Measurements from ENCODE around the gene DLG2.
A peak's percentile ranks its signal among the peaks of the same experiment; 100 is the strongest.
"Not testable (repeated sequence)": the region's sequence is repeated elsewhere in the genome, so short reads cannot be mapped to it uniquely, and the experiment has no call there.

Gene DLG2

DNA sequence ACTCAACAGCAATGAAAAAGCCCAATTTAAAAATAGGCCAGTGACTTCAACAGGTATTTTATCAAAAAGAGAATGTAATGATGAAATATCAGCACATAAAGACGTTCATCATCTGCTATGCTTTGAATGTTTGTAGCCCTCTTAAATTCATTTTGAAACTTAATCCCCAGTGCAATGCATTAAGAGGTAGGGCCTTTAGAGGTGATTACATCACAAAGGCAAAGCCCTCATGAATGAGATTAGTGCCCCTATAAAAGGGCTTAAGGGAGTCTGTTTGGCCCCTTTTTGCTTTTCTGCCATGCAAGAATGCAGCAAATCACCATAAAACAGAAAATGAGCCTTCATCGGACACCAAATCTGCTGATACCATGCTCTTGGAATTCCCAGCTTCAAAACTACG lies 637.0 kb downstream of the DLG2 start:
- DNase-seq (ENCODE audit: low read depth) = no peak

DNA sequence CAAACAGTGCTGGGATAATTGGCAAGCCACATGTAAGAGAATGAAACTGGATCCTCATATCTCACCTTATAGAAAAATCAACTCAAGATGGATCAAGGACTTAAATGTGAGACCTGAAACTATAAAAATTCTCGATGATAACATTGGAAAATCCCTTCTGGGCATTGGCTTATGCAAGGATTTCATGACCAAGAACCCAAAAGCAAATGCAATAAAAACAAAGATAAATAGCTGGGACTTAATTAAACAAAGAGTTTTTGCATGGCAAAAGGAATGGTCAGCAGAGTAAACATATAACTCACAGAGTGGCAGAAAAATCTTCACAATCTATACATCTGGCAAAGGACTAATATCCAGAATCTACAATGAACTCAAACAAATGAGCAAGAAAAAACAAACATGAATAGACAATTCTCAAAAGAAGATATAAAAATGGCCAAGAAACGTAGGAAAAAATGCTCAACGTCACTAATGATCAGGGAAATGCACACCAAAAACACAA lies 639.4 kb downstream of the DLG2 start:
- not testable (repeated sequence) for DNase-seq (ENCODE audit: low read depth)

DNA sequence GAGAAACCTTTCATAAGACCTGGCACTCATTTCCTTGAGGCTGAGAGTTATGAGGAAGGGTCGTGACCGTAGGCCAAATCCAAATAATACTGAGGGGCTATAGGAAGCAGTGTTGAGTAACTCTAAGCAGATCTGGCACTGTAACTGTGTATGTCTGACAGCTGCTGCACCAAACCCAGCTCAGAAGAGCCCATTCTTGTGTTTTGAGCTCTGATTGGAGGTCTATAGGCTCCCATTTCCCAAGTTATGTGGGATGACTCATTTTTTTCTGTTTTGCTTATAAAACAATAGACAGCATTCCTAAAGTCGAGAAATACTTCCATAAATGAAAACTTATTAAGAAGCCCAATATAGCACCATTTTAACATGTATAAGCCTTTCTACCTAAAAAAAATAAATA lies 645.8 kb downstream of the DLG2 start:
- peak; percentile 5 for DNase-seq (ENCODE audit: low read depth)

DNA sequence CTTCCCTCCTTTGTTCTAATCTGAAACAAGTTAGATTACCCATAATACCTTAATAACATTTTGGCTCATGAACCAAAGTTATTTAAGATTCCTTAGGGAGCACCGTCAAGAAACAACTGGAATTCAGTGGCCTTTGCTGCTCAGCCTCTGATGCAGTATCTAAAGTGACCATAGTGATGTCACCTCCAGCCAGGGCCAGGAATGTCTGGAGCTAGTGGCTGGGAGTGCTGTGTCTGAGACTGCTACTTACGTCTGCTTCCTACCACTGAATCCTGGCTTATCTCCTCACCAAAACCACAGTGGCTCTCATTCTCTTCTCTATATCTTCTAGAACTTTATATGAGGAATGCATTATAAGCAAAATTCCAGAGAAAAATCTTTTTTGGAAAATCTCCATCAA lies 658.0 kb downstream of the DLG2 start:
- DNase-seq (ENCODE audit: low read depth) = no peak

DNA sequence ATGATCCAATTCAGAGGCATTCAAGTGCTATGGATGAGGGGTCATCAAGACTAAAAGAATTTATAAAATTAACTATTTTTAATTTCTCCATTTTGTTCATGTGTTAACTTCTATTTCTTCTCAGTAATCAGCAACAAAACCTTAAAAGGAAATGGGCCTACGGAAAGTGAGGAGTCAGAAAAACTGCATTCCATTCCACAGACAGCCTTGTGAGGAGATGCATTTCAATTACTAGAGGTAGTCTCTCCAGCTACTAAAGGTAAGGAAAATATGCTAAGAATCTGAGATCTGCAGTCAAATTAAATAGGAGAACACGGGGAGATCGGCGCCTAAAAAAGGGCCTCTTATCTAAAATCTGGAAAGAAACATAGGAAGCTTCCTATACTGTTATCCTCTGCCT lies 661.7 kb downstream of the DLG2 start:
- no peak for DNase-seq (ENCODE audit: low read depth)

DNA sequence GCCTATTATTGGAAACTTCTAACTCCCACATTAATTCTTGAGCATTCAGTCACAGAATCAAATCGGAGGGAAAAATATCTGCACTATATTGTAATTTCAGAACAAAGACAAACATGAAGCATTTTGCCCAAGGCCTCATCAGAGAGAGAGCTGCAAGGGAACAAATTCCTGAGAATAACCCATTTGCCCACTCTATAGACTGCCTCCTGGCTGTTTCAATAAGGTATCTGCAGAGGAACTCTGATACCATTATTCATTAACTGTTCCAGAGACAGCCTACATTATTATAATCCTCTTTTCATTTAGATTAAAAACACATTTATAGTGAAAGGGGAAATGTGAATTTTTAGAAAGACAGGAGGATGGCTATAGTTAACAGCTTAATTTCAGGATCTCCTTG lies 663.9 kb downstream of the DLG2 start:
- no peak for DNase-seq (ENCODE audit: low read depth)

DNA sequence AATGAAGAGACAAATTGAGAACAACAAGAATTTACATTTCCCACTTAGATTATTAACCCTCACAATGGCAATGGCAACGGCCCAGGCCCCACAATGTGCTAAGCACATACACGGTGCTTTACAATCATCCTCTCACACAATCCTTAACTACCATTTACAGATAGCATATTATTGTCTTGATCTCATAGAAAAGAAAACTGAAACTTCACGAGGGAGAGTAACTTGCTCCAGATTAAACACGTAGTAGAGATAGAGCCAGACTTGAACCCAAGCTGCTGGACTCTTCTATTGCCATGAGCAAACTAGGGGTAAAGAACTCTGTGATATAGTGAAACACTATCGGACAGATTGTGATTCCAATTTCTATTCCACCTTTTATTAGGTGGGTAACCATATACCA lies 665.1 kb downstream of the DLG2 start:
- DNase-seq (ENCODE audit: low read depth) = no peak

DNA sequence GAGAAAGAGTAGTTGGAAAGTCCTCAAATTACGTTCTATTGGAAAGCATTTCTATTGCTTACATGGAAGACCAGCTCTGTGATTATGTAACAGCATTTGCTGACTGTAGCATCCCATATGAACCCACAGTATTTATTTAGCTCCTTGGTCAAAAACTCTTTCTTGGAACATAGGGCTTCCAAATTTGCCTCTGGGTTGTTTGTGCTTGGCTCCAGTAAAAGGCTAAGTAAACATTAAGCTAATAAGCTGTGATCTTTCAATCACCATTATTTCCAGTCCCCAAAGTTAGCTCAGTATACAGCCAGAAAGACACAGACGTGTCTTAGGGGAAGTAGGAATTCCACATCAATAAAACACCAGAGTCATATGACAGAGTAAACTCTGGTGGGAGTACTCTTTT lies 668.8 kb downstream of the DLG2 start:
- no peak for DNase-seq (ENCODE audit: low read depth)

DNA sequence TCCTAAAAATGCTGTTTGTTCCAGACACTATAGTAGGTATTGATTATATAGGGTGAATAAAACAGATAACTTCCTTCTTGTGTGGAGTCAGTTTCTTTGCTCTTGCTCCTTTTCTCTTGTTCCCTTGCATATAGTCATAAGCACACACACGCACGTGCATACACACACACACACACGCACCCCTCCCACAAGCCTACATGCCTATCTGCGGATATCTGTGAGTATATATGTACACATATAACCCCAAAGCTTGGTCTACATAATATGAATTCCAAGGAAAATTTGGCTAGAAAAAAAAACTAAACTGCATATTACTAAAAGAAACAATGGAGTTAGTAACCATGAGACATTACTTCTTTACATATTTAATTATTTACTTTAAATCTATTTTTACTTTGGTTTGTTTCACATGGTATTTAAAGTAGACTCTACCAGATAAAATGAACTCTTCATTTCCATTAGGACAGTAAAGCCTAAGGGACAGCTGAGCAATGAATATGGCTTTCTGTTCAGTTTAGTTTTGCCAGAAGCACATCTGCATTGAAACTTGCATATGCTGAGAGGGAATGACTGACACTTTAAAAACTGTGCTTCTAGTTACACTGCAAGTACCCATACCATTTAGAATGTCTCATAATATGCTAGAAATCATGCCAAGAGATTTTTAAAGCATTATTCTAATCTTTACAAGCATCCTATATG lies 676.4 kb downstream of the DLG2 start:
- no peak for DNase-seq (ENCODE audit: low read depth)

DNA sequence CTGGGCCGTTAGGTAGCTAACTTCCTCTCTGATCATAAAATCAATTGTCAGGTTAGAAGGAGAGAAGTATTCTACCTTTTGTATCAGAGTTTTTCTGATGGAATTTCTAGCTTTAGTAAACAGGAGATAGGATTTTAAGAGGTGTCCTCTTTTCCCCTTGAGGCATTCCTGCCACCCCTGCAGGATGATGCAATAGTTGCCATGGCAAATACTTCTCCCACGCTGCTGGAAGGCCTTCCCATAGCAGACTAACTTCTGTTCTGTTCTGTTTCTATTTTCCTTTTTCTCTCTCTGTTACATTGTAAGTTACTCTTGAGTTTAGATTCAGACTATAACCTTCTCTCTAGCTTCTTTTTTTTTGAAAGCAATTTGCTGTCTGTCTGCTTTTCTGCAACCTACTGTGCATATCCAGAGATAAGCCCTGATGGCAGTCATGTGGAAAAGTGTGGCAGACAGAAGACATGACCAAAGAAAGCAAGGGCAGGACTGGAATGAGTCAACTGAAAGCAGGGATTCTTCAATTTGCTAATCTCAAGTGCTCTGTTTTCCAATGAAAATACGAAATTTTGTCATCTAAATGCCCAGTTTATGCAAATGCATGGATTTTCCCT lies 679.1 kb downstream of the DLG2 start:
- no peak for DNase-seq (ENCODE audit: low read depth)

DNA sequence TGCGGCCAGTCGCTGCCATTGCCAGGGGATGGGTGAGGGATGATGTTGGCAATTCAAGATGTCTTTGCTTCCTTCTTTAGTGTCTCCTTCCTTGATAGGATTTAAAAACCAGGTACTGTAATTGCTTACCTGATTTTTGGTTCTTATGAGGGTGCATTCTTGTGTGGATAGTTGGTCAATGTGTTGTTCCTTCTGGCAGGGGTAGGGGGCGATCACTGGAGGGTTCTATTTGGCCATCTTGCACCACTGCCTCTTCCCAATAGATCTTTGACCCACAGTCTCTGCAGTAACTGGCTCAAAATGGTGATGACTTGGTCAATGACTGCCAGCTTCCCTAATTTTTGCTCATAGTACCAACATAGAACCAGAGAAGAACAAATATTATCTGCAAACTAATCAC lies 680.1 kb downstream of the DLG2 start:
- no peak for DNase-seq (ENCODE audit: low read depth)

DNA sequence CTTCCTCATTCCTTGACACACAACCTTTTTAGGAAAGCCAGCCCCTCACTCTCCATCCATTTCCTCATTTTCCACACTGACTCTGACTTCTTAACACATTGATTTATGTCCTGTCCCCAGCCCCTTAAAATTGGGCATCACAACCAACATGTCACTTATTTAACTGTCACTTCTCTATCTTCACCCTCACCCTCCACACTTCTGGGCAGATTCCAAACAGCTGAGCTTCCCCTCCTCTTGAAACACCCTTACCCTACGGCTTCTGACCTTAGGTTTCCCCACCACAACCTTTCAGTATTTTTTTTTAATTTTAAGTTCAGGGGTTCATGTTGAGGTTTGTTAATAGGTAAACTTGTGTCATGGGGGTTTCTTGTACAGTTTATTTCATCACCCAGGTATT lies 696.3 kb downstream of the DLG2 start:
- DNase-seq (ENCODE audit: low read depth) = no peak

DNA sequence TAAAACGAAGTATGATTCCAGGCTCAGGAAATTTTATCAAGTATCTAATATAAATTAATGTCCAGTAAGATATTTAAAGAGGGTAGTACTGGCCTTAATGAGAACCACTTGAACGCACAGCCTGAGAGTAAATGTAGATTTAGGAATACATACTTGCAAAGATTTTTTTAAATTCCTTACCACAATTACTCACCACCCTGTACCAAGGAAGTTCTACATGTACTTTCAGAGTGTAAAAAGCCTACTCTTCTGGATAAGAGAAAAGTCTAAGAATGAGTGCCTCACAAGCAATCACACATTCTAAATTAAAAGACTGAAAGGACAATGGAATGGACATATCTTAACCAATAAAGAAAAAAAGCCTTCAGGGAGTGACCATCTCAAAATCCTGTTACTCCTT lies 697.4 kb downstream of the DLG2 start:
- DNase-seq (ENCODE audit: low read depth) = no peak

DNA sequence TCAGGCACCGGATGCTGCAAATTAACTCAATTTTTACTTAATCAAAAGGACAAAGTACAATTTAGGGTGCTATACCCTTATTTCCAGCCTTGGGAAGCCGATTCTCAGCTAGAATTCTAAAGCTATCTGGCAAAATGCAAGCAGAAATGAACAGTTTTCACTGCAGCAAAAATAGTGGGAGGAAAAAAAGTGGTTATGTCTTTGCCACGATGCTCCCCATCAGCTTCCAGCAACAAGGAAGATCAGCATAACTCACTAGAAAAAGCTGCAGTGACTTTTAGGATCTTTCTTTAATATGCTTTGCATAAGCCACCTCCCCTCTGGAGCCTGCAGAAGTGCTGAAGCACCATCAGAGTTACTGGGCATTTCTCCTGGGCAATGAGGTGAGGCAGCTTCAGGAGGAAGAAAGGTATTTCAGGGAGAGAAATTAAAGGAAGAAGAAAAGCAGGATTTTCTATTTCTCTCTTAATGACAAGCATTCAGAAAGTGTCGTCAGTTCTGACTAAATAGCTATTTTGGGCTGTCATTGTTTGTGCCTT lies 702.9 kb downstream of the DLG2 start:
- DNase-seq (ENCODE audit: low read depth) = no peak

DNA sequence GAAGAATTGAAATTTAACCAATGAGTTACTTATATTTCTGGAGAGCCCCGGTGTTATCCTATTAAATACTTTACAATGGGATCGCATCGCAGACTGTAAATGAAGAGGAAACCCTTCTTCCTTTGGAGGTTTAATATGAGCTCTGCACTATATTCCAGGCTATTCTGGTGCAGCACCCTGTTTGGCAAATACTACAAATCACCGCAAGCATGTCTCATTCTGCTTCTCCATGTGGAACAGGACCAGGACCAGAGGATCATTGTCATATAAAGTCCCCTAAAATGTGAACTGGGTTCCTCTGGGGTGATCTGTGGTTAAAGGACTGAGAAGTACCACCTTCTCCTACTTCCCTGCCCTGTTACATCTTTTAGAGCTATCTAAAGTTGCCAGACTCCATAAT lies 703.7 kb downstream of the DLG2 start:
- no peak for DNase-seq (ENCODE audit: low read depth)

DNA sequence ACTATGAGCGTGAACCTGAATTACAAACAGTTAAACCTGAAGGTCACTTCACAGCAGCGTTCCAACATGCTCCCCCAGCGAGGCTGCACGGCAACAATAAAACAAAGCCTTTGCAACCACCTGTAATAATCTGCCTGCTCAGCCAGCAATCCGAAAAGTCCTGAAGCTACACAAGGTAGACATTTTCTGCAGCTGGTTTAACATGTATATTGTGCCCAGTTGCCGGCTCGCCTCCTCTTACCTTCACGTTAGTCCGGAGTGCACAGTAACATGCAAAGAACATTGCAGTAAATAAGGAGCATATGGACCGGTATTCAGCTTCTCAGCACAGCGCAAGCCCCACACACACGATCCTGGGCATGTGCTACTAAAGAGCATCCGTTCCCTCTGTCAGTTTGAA lies 704.3 kb downstream of the DLG2 start:
- no peak for DNase-seq (ENCODE audit: low read depth)

DNA sequence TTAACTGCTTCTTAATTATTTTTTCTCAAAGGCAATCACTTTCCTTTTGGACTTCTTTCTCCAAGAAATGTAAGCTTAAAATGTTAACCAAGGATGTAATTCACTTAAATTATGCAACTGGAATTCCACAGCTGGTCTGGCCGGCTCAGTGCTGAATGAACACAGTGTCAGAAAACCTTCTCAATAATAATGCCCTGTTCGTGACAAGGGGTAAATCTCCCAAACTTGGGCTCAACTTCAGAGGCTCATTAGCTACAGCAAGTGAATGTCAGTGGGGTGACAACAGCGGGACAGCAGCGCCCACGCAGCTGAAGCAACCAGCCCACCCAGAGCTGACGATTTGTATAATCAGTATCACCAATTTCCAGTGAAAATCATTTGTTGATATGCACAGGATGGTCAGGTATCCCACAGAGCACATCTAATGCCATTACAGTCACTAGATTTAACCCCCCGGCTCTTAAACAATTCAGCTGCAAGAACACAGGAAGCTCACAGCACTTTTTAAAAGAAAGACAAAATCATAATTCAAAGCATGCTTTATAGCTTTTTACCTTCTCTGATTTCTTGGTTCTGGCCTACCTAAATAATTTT lies 704.8 kb downstream of the DLG2 start:
- no peak for DNase-seq (ENCODE audit: low read depth)

DNA sequence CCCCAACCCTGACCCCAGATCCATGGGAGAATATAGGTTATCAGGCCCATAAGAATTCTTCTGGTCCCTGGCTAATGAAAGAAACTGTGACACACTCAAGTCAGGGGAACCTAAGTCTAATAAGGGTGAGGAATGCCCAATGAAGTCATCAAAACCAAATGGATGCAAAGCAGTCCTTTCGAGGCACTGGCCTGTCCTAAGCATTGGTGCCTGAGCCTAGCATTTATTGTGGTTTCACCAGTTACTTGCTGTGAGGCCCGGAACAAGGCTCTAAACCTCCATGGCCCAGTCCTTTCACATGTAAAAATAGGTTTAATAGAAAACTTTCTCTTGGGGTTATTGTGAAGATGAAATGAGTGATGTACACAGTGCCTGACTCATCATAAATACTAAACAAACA lies 712.6 kb downstream of the DLG2 start:
- no peak for DNase-seq (ENCODE audit: low read depth)

DNA sequence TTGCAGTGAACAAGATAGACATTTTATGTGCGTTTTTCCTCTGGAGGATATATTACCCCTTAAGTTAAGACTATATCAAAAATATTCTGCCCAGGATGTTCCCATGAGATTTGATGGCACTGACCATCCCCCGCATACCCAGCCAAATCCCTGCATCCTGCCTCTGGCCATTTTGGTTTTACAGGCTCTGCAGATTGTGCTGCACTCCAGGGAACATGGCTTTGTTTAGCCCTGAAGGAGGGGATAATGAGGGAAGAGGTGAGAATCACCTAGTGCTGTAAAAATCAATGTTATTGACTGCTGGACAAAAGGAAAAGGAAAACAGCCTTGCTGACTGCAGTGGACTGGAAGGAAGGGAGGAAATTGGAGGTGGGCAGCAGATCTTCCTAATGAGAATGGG lies 717.4 kb downstream of the DLG2 start:
- no peak for DNase-seq (ENCODE audit: low read depth)

DNA sequence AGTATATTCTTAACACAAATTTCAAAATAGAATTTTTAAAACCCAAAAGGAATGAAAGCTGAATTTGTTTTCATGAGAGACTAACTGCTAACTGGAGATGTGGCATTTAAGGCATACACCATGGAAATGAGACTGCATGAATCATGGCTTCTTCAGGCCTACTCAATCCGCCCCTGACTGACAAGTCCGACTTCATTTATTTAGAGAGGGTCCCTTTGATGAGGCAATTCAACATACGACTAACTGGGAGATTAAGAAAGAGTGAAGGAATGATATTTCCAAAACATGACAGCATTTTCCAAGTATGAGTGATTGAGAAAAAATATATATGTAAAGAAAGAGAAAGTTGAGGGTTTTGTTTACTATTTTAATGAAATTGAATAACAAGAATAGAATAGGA lies 720.1 kb downstream of the DLG2 start:
- DNase-seq (ENCODE audit: low read depth) = no peak

DNA sequence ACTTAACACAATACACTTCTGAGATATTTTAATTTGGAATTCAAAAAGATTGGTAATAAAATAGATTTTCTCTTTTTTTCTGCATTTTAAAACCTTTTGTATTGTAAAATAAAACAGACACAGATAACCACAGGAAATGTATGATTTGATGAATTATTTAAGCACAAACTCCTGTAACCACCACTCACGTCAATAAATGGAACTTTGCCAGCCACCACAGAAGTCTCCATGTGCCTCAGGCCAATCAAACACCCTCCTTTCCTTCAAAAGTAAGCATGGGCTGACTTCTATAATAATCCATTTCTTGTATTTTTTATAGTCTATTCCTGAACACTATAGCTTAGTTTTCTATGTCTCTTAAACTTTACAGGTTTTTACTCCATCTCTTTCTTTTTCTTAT lies 721.7 kb downstream of the DLG2 start:
- DNase-seq (ENCODE audit: low read depth) = no peak

DNA sequence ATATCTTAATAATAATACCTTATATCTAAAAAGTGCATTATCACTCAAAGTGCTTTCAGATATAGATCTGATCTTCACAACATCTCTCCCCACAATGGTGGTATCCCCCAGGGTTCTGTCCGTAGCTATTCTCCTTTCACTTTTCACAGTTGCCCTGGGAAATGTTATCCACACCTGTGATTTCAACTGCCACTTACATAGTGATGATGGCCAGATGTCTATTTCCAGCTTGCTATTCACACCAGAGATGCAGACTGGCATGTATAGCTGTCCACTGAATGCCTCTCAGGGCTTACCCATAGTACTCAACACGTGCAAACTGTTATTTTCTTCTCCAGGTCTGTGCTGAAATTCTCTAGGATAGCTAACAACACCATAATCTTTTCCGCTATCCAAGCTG lies 724.7 kb downstream of the DLG2 start:
- DNase-seq (ENCODE audit: low read depth) = no peak

DNA sequence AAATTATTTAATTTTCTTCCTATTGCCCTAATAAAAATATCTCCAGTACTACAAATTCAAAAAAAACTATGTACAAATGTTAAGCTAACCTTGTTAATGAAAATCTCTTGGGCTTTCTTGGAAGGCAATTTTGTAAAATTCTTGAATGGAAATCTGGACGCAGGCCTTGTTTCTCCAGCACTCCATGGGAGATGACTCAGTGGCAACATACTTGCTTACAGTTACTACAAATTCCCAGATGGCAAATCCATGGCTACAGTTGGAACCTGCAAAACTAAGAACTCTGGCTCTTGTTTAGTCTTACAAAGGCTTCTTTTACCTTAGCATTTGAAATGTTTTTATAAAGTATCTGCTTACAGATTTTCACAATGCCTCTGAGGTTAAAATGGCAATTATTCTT lies 725.2 kb downstream of the DLG2 start:
- DNase-seq (ENCODE audit: low read depth) = no peak
